Natural killer cell (primary cell): ENCODE measurements around the gene L3MBTL4. TPM values are rescaled to one million over a fixed set of nuclear protein-coding genes. Genes with fewer than 3 reads are reported as not detected.

Experiments used
- ATAC-seq, 3 donors: fragments of 150-1000 bp in 2 of 3; fragments of 200-7000 bp in 1 of 3; cut with Tn5 transposase; 1 replicate in 1 of 3; 2 replicates in 2 of 3; pipeline ENCODE4 v1.10.0; 2021; ENCODE audit warnings: mild to moderate bottlenecking in 2 of 3, moderate library complexity in 2 of 3
- DNase-seq, 2 donors: peaks; one replicate each; pipeline versions ENCODE4 v3.0.0 to v3.0.0-alpha.2; 2013 to 2021; ENCODE audit warnings: mixed read lengths in 1 of 2
- H3K27ac ChIP-seq: one replicate; pipeline ENCODE4 v1.5.1; 2013; ENCODE audit warnings: mild to moderate bottlenecking, low read length
- H3K27me3 ChIP-seq: one replicate; pipeline ENCODE4 v1.6.1; 2013; ENCODE audit warnings: low read length; ENCODE audit not compliant: control insufficient read depth, insufficient read depth
- H3K36me3 ChIP-seq: one replicate; pipeline ENCODE4 v1.6.1; 2013; ENCODE audit warnings: low read length; ENCODE audit not compliant: control insufficient read depth, insufficient read depth
- H3K4me1 ChIP-seq: one replicate; pipeline ENCODE4 v1.6.1; 2013; ENCODE audit warnings: low read length; ENCODE audit not compliant: control insufficient read depth, insufficient read depth
- H3K4me3 ChIP-seq: one replicate; pipeline ENCODE4 v1.5.1; 2013; ENCODE audit warnings: low read length
- H3K9me3 ChIP-seq: one replicate; pipeline ENCODE4 v1.6.1; 2013; ENCODE audit warnings: low read length; ENCODE audit not compliant: control insufficient read depth, insufficient read depth
- H3K27ac Mint-ChIP-seq, 2 donors: one replicate each; pipeline ENCODE4 v1.8.0; 2022; ENCODE audit warnings: mild to moderate bottlenecking in 2 of 2, mixed read lengths in 2 of 2, moderate library complexity in 1 of 2
- H3K27me3 Mint-ChIP-seq, 2 donors: one replicate each; pipeline ENCODE4 v1.8.0; 2022; ENCODE audit warnings: low read depth in 2 of 2, mixed read lengths in 2 of 2
- H3K36me3 Mint-ChIP-seq: one replicate; pipeline ENCODE4 v1.8.0; 2022; ENCODE audit warnings: mixed read lengths
- H3K4me1 Mint-ChIP-seq, 2 donors: one replicate each; pipeline ENCODE4 v1.8.0; 2022; ENCODE audit warnings: mixed read lengths in 2 of 2
- H3K4me3 Mint-ChIP-seq: one replicate; pipeline ENCODE4 v1.8.0; 2022; ENCODE audit warnings: mild to moderate bottlenecking, moderate library complexity, mixed read lengths
- H3K9me3 Mint-ChIP-seq, 2 donors: one replicate each; pipeline ENCODE4 v1.8.0; 2022; ENCODE audit warnings: mixed read lengths in 2 of 2
- CTCF ChIP-seq: fragments of 200-600 bp; IDR thresholded peaks from one replicate; pipeline ENCODE4 v1.8.0; 2022; ENCODE audit warnings: antibody characterized with exemption
- WGBS: methylation state at CpG from one replicate; pipeline ENCODE4 v1.1.7; 2013; ENCODE audit warnings: missing lambda C conversion rate; ENCODE audit not compliant: insufficient coverage; 5-methylcytosine and 5-hydroxymethylcytosine counted together
- intact Hi-C: fragments of 100-400 bp; cut with micrococcal nuclease; formaldehyde crosslinking; loops from one replicate; pipeline ENCODE4 v1.14.2; 2022
- total RNA-seq, 4 donors: library from RNA; stranded (reverse); fragments of 120-200 nt in 1 of 4; gene quantifications; one replicate each; pipeline versions ENCODE4 v1.2.3 to v1.2.4, GENCODE V29; 2013 to 2022

The L3MBTL4 gene
- total RNA-seq, 3 donors from 2014 or later (not counting 1 experiment from before 2014, with no cell fraction given): 27.9 to 34.2 (median 30.0) TPM

- DNase-seq: no peak
- Mint-ChIP-seq H3K4me3 (no peak overlapping the region), H3K4me1 (peaks cover under 1 to 6% of the 10 kb centered on the region in 2 donors), H3K36me3 (no peaks in the 10 kb centered on the region), H3K27me3 (no peaks in the 10 kb centered on the region), H3K27ac (no peak overlapping the region), H3K9me3 (no peaks in the 10 kb centered on the region)
- H3K4me1 ChIP-seq: no peaks in the 10 kb centered on the region
- no peaks in the 10 kb centered on the region for H3K9me3 ChIP-seq
- no peak for TF ChIP-seq CTCF
- H3K4me3 ChIP-seq: no peak overlapping the region
- no peak overlapping the region for H3K27ac ChIP-seq
- no peak for ATAC-seq
- no peaks in the 10 kb centered on the region for H3K27me3 ChIP-seq
- intact Hi-C loops: no loop called here
- H3K36me3 ChIP-seq: no peaks in the 10 kb centered on the region
- WGBS: over 99% methylated on average over 4 of the region's 7 CpGs
These were observed 422.3 kb downstream of the L3MBTL4 start for GRCh38 chr18:5992381-5992780.

GRCh38 chr18:5987249-5987648 lies 427.5 kb downstream of the L3MBTL4 start:
- Histone ChIP-seq H3K27ac (no peak overlapping the region), H3K4me1 (no peaks in the 10 kb centered on the region), H3K27me3 (no peaks in the 10 kb centered on the region), H3K9me3 (no peaks in the 10 kb centered on the region), H3K4me3 (no peak overlapping the region), H3K36me3 (no peaks in the 10 kb centered on the region)
- Mint-ChIP-seq H3K9me3 (no peaks in the 10 kb centered on the region), H3K36me3 (no peaks in the 10 kb centered on the region), H3K27me3 (no peaks in the 10 kb centered on the region), H3K4me3 (no peak overlapping the region), H3K4me1 (no peaks in the 10 kb centered on the region), H3K27ac (no peak overlapping the region)
- WGBS: 83% methylated on average over 5 of the region's 5 CpGs
- TF ChIP-seq CTCF: no peak
- intact Hi-C loops: no loop called here
- no peak for DNase-seq
- no peak for ATAC-seq

GRCh38 chr18:5986257-5986931 lies 428.3 kb downstream of the L3MBTL4 start:
- no peaks in the 10 kb centered on the region for H3K9me3 ChIP-seq
- WGBS: 90% methylated on average over 5 of the region's 5 CpGs

More at GRCh38 chr18:5986257-5986931, 428.3 kb downstream of the L3MBTL4 start:
- H3K27me3 ChIP-seq: no peaks in the 10 kb centered on the region
- no peaks in the 10 kb centered on the region for H3K4me1 ChIP-seq
- Mint-ChIP-seq H3K4me3 (no peak overlapping the region), H3K36me3 (no peaks in the 10 kb centered on the region), H3K27ac (no peak overlapping the region), H3K4me1 (no peaks in the 10 kb centered on the region), H3K9me3 (no peaks in the 10 kb centered on the region), H3K27me3 (no peaks in the 10 kb centered on the region)
- H3K36me3 ChIP-seq: no peaks in the 10 kb centered on the region
- no peak for ATAC-seq
- no peak overlapping the region for H3K4me3 ChIP-seq
- TF ChIP-seq CTCF: no peak
- no peak for DNase-seq
- no peak overlapping the region for H3K27ac ChIP-seq
- intact Hi-C loops: no loop called here
